GM20000 (cell line): ENCODE data around the gene RANBP1.

Source experiments
- DNase-seq: peaks from one replicate; pipeline ENCODE4 v3.0.0; 2012; ENCODE audit warnings: low spot score
- TF ChIP-seq, protein P1 (sequence below): IDR thresholded peaks from 2 replicates; pipeline ENCODE4 v1.5.1; 2012; ENCODE audit warnings: mild to moderate bottlenecking, control low read depth; ENCODE audit errors: extremely low read depth, missing control alignments

The RANBP1 gene

DNA sequence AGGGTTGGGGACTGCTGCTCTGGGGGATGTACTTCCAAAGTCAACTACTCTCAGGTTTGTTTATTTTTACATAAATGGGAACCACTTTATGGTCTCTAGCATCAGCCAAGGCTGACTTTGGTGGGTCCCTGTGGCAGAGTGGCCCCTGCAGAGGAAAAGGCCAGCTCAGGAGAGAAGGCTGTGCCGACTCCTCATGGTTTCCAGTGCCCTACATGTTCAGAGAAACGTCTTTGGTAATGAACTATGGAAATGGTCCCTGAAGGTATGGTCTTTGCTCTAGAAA lies 12.7 kb downstream of the RANBP1 start:
- no peak for DNase-seq
- TF ChIP-seq, protein P1, sequence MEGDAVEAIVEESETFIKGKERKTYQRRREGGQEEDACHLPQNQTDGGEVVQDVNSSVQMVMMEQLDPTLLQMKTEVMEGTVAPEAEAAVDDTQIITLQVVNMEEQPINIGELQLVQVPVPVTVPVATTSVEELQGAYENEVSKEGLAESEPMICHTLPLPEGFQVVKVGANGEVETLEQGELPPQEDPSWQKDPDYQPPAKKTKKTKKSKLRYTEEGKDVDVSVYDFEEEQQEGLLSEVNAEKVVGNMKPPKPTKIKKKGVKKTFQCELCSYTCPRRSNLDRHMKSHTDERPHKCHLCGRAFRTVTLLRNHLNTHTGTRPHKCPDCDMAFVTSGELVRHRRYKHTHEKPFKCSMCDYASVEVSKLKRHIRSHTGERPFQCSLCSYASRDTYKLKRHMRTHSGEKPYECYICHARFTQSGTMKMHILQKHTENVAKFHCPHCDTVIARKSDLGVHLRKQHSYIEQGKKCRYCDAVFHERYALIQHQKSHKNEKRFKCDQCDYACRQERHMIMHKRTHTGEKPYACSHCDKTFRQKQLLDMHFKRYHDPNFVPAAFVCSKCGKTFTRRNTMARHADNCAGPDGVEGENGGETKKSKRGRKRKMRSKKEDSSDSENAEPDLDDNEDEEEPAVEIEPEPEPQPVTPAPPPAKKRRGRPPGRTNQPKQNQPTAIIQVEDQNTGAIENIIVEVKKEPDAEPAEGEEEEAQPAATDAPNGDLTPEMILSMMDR = no peak

DNA sequence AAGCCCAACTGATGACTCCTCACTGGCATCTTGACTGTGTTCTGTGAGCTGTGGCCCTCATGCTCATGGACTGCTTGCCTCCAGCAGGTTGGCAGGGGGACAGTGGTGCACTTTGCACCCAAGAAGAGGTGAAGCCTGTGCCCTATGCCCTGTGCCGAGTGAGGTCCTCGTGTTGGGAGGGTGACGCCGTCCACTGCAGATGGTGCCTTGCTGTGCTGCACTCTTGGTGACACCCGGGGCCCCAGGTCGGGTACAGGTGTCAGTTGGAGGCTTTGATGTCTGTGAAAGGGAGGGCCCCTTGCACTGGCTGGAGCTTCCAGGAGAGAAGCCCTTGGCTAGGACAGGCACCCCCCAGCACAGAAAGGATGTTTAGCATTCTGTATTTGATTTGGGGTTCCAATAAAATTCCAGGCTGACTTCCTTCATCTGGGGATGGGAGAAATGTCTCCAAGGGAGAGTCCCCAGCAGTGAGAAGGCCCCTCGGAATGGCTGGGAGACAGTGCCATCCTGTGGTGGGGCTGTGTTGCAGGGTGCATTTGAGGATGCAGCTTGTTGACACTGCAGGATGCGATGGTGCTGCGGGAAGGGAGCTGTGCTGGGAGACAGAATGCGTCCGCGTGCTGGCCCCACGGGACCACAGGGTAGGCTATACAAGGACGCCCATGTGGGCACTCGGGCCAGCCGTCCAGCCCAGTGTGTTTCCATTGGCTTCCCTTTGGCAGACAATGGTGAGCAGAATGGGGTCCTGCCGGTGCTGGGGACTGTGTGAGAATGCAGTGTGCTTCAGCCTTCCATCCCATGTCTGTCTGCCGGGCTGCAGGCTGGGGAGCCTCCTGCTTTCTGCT lies 13.2 kb downstream of the RANBP1 start:
- TF ChIP-seq, protein P1 = peak; percentile 38
- DNase-seq = peak; percentile 64

DNA sequence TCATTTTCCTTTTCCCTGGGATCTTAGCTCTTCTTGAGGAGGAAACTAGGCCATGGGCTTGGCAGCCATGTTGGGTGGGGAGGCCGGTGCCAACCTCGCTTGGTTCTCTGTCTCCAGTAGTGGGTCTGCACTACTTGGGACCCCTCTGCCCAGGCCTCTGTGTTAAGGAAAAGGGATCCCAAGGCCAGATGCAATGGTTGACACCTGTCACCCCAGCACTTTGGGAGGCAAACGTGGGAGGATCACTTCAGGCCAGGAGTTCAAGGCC lies 13.8 kb downstream of the RANBP1 start:
- DNase-seq = no peak
- TF ChIP-seq, protein P1 = no peak

DNA sequence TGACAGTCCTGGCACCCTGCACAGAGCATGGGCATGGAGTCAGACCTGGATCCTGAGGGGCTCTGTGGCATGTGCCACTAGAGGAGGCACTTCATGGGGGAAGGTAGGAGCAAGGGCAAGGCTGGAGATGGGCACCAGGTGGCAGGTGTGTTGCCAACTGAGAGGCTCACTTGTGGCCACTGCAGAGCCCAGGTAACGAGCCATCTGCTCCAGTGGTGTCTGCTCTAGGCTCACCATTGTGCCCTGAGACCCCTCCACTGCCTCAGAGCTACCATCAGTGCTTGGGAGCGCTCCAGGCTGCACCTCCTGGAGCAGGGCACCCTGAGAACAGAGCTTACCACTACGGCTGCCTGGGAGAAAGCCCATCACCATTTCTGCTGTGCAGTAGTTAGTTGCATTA lies 14.4 kb downstream of the RANBP1 start:
- TF ChIP-seq, protein P1 = no peak
- no peak for DNase-seq

DNA sequence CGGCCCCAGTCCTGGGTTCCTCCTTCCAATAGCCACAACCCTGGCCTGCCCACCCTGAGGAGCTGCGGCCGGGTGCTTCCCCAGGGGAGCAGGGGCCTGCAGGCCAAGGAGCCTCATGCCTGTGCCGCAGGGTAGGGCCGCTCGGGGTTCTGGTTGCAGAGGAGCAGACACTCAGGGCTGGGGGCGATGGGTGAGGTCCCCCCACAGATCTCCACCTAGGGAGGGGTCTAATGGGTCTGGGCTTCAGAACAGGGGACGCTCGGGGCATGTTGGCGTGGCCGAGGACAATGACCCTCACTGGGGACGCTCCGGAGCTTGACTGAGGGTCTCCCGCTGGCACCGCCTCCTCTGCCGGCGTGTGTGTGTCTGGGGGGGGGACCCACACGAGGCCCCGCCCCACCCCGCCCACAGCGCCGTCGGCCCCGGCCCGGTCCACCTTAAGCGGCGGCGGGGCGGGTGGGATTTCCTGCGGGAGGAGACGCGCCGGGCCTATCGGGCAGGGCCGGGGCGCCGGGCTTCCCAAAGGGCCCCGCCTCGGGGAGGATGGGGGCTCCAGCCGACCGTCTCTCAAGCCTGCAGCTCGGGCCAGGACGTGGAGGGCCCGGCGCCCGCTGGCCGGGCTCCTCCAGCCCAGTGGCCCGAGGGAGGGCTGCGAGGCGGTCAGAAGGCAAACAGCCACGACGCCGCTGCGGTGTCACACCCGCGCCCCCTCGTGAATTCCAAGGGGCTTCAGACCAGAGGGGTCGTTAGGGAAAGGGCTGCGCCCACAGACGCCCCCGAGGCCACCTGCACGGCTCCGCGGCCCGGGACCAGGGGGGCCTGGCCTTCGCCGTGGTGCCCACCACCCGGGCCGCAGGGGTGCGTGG lies 15.1 kb downstream of the RANBP1 start:
- TF ChIP-seq, protein P1 = no peak
- peak; percentile 94 for DNase-seq

DNA sequence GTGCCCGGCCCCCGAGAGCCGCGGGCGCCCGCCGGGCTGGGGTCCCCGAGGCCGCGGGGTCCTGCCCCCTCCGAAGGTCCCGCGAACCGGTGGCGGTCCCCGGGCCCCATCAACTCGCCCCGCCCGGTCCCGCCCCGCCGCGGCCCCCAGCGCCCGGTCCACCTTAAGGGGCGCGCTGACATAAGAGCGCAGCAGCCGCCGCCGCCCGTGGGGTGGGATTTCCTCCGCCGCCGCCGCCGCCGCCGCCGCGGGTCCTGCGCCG lies 15.6 kb downstream of the RANBP1 start, which contains the start of gene ZDHHC8:
TSS of gene ZDHHC8 (plus strand) at position 208 of the 262 bp plus-strand sequence. CDS start 144 bp downstream, outside the sequence.
- TF ChIP-seq, protein P1 = no peak
- DNase-seq = peak; percentile 91

DNA sequence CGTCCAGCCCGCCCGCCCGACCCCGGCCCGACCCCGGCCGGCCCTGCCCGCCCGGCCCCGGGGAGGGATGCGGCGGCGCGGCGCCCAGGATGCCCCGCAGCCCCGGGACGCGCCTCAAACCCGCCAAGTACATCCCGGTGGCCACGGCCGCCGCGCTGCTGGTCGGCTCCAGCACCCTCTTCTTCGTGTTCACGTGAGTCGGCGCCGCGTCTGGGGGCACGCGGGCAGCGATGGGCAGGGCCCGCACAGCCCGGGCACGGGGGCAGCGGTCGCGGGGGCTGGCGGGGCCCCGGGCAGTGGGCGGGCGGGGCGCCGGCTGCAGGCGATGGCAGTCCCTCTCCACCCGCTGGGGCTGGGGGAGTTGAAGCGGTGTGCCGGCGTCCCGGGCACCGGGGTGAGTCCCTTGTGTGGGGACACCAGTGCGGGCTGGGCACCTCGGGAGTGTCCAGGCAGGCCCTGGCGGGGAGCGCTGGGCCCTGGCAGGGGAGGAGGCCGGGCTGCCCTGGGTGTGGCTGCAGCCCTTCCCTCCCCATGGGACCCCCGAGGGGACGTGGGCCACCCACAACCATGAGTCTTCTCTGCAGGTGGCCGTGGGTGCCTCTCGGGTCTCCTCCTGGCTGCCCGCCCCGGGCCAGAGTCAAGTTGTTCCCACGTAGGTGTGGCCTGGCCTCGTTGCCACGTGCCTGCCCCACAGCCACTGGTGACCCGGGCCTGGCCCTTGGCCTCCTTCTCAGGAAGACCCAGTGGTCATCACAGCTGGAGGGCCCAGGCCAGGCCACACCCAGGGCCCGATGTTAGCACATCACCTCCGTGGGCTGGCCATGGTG lies 16.2 kb downstream of the RANBP1 start:
- TF ChIP-seq, protein P1 = no peak
- DNase-seq = no peak
